K562 (cell line): ENCODE data around the gene PIBF1. TPM values are rescaled to one million over a fixed set of nuclear protein-coding genes. Genes with fewer than 3 reads are reported as not detected.

Experiments
- ATAC-seq: fragments of 200-7000 bp; cut with Tn5 transposase; 3 replicates; pipeline ENCODE4 v1.9.1; 2020; ENCODE audit warnings: moderate library complexity
- BruUV-seq: library from RNA; stranded (reverse); fragments of 400-500 nt; replicated peaks from 2 replicates; lab custom pipeline; 2021; lab: Mats Ljungman, UMichigan
- CTCF ChIA-PET: fragments of 300-600 bp; formaldehyde crosslinking; extraction: SDS; loops from one replicate; lab custom pipeline; 2021; ENCODE audit warnings: low intra/inter-chr PET ratio; lab: Yijun Ruan, JAX
- POLR2A ChIA-PET: fragments of 300-600, 350-650 bp; sonication (Branson Sonifier 250); formaldehyde crosslinking; extraction: SDS; loops from one replicate; lab custom pipeline; 2021; ENCODE audit warnings: antibody characterized with exemption, inconsistent platforms; lab: Yijun Ruan, JAX
- DNase-seq, 4 experiments: peaks; one replicate each; pipeline versions ENCODE4 v3.0.0 to v3.0.0-alpha.2; 2011 to 2018; ENCODE audit warnings: low spot score in 3 of 4, mixed read lengths in 3 of 4; ENCODE audit errors: extremely low read depth in 1 of 4
- FAIRE-seq: peaks from 2 replicates; lab custom pipeline; 2011; peaks lifted over from hg19 to GRCh38; lab: Jason Lieb, UNC
- H2AFZ ChIP-seq: 2 replicates; pipeline ENCODE4 v1.6.0; 2011; ENCODE audit warnings: low read depth, low read length, control low read depth, inconsistent platforms
- H3K27ac ChIP-seq: fragments of 200-600 bp; 3 replicates; pipeline ENCODE4 v1.8.0; 2011; ENCODE audit warnings: low read depth, mild to moderate bottlenecking, control low read depth, inconsistent platforms, low read length, moderate library complexity, mixed read lengths; ENCODE audit errors: extremely low read depth
- H3K27me3 ChIP-seq, 2 experiments: fragments of 300-600 bp in 1 of 2; 2 replicates in 1 of 2; 3 replicates in 1 of 2; pipeline versions ENCODE4 v1.6.0 to v1.8.0; 2011; ENCODE audit warnings: inconsistent platforms in 2 of 2, low read length in 2 of 2, mild to moderate bottlenecking in 1 of 2, mixed read lengths in 1 of 2, moderate library complexity in 1 of 2; ENCODE audit not compliant: control insufficient read depth in 2 of 2, insufficient read depth in 2 of 2
- H3K36me3 ChIP-seq: fragments of 300-600 bp; 3 replicates; pipeline ENCODE4 v1.8.0; 2011; ENCODE audit warnings: mild to moderate bottlenecking, low read length, inconsistent platforms; ENCODE audit not compliant: control insufficient read depth, insufficient read depth
- H3K4me1 ChIP-seq, 2 experiments: fragments of 200-600 bp in 1 of 2; replicated peaks in 1 of 2; 2 replicates in 1 of 2; 3 replicates in 1 of 2; pipeline versions ENCODE4 v1.5.1 to v1.8.0; 2011; ENCODE audit warnings: inconsistent platforms in 2 of 2, low read length in 2 of 2, mild to moderate bottlenecking in 1 of 2, mixed read lengths in 1 of 2, moderate library complexity in 1 of 2; ENCODE audit not compliant: control insufficient read depth in 2 of 2, insufficient read depth in 2 of 2
- H3K4me2 ChIP-seq: 2 replicates; pipeline ENCODE4 v1.6.1; 2011; ENCODE audit warnings: low read length, control low read depth, inconsistent platforms, mixed read lengths; ENCODE audit not compliant: insufficient read depth
- H3K4me3 ChIP-seq: fragments of 200-600 bp; sonication (generic), shearing (Covaris generic); 2 replicates; pipeline ENCODE4 v1.5.1; 2016; ENCODE audit warnings: control low read depth, inconsistent platforms
- H3K79me2 ChIP-seq: fragments of 200-600 bp; 3 replicates; pipeline ENCODE4 v1.8.0; 2011; ENCODE audit warnings: low read length, inconsistent platforms; ENCODE audit not compliant: control insufficient read depth, insufficient read depth
- H3K9ac ChIP-seq, 2 experiments: 2 replicates each; pipeline versions ENCODE4 v1.6.0 to v1.6.1; 2011; ENCODE audit warnings: low read depth in 2 of 2, low read length in 2 of 2, control low read depth in 1 of 2, inconsistent platforms in 1 of 2, mild to moderate bottlenecking in 1 of 2, mixed read lengths in 1 of 2; ENCODE audit not compliant: insufficient read depth in 1 of 2
- H3K9me1 ChIP-seq: one replicate; pipeline ENCODE4 v1.6.0; 2011; ENCODE audit warnings: inconsistent platforms, mild to moderate bottlenecking, low read length, moderate library complexity; ENCODE audit not compliant: control insufficient read depth, insufficient read depth
- H3K9me3 ChIP-seq: replicated peaks from 2 replicates; pipeline ENCODE4 v1.5.1; 2011; ENCODE audit warnings: low read depth, low read length, inconsistent platforms; ENCODE audit not compliant: control insufficient read depth, insufficient read depth
- H4K20me1 ChIP-seq: replicated peaks from 2 replicates; pipeline ENCODE4 v1.6.1; 2011; ENCODE audit warnings: low read length, inconsistent platforms, mixed read lengths; ENCODE audit not compliant: control insufficient read depth, insufficient read depth
- DIDO1 ChIP-seq: fragments of 450-650 bp; IDR thresholded peaks from 2 replicates; pipeline ENCODE4 v1.6.1; 2016; ENCODE audit warnings: low read depth, missing biosample characterization, missing genetic modification characterization
- GTF2A2 ChIP-seq: IDR thresholded peaks from 2 replicates; pipeline ENCODE4 v1.6.1; 2016; ENCODE audit warnings: mild to moderate bottlenecking, missing genetic modification characterization, missing compliant biosample characterization
- JUN ChIP-seq, 2 experiments: sonication (generic) in 1 of 2; formaldehyde crosslinking in 1 of 2; IDR thresholded peaks; 2 replicates each; pipeline versions ENCODE4 v1.6.1 to v1.8.0; 2012 to 2022; ENCODE audit warnings: borderline replicate concordance in 2 of 2, mild to moderate bottlenecking in 2 of 2, improper control_type of control experiment in 1 of 2, low read depth in 1 of 2, low read length in 1 of 2, missing genetic modification reagents in 1 of 2
- MYBL2 ChIP-seq, 2 experiments: fragments of 450-650 bp in 1 of 2; sonication (generic) in 1 of 2; formaldehyde crosslinking in 1 of 2; IDR thresholded peaks; 2 replicates each; pipeline versions ENCODE4 v1.6.1 to v1.8.1; 2017 to 2022; ENCODE audit warnings: borderline replicate concordance in 1 of 2, inconsistent platforms in 1 of 2, low read depth in 1 of 2, mild to moderate bottlenecking in 1 of 2, missing genetic modification reagents in 1 of 2, moderate library complexity in 1 of 2
- MYNN ChIP-seq, 2 experiments: sonication (generic); formaldehyde crosslinking in 1 of 2; IDR thresholded peaks; 2 replicates each; pipeline versions ENCODE4 v1.5.0 to v1.6.1; 2016 to 2020; ENCODE audit warnings: antibody characterized with exemption in 1 of 2, missing genetic modification reagents in 1 of 2
- PRMT5 ChIP-seq: sonication (generic); formaldehyde crosslinking; IDR thresholded peaks from 2 replicates; pipeline ENCODE4 v1.5.0; 2020; ENCODE audit warnings: missing genetic modification reagents
- RAD21 ChIP-seq, 2 experiments: fragments of 250-450 bp in 1 of 2; fragments of 450-650 bp in 1 of 2; sonication (Bioruptor Pico) in 1 of 2; formaldehyde crosslinking in 1 of 2; IDR thresholded peaks in 1 of 2; conservative IDR thresholded peaks in 1 of 2; 2 replicates each; pipeline versions ENCODE4 v1.4.0 to v1.8.0; 2020 to 2022; ENCODE audit warnings: mild to moderate bottlenecking in 2 of 2, moderate library complexity in 1 of 2
- RERE ChIP-seq: sonication (generic); formaldehyde crosslinking; IDR thresholded peaks from 2 replicates; pipeline ENCODE4 v1.8.0; 2023; ENCODE audit warnings: missing genetic modification reagents, mild to moderate bottlenecking, borderline replicate concordance
- RFX1 ChIP-seq: fragments of 450-650 bp; IDR thresholded peaks from 2 replicates; pipeline ENCODE4 v1.6.1; 2016; ENCODE audit warnings: mild to moderate bottlenecking, moderate library complexity
- SRSF9 ChIP-seq: fragments of 200-400 bp; formaldehyde crosslinking; IDR thresholded peaks from 2 replicates; pipeline ENCODE4 v1.6.1; 2017; ENCODE audit warnings: low read depth, low read length, borderline replicate concordance
- TFAP4 ChIP-seq: sonication (generic); formaldehyde crosslinking; IDR thresholded peaks from 2 replicates; pipeline ENCODE4 v1.8.0; 2022; ENCODE audit warnings: missing genetic modification reagents, mild to moderate bottlenecking, moderate library complexity, borderline replicate concordance
- TRIM28 ChIP-seq: fragments of 450-650 bp; IDR thresholded peaks from 2 replicates; pipeline ENCODE4 v1.6.1; 2017
- ZNF253 ChIP-seq: fragments of 250-450 bp; sonication (Bioruptor Pico); conservative IDR thresholded peaks from 2 replicates; pipeline ENCODE4 v1.6.1; 2021; ENCODE audit warnings: mild to moderate bottlenecking
- ZNF445 ChIP-seq: fragments of 250-450 bp; sonication (Bioruptor Pico); IDR thresholded peaks from 2 replicates; pipeline ENCODE4 v1.4.0; 2020; ENCODE audit warnings: low read depth, mild to moderate bottlenecking, moderate library complexity
- WGBS: fragments of 100-300 bp; shearing (Covaris generic); methylation state at CpG from one replicate; pipeline ENCODE4 v1.1.6; 2016; ENCODE audit warnings: low coverage, mixed read lengths; ENCODE audit not compliant: insufficient coverage; ENCODE audit errors: missing lambda C conversion rate; 5-methylcytosine and 5-hydroxymethylcytosine counted together
- in situ Hi-C: fragments of 300-500 bp; cut with MboI; formaldehyde crosslinking; loops from 4 replicates; pipeline ENCODE4 v1.15.0; 2018; ENCODE audit warnings: inconsistent platforms, mixed read lengths
- intact Hi-C: fragments of 100-400 bp; cut with micrococcal nuclease; formaldehyde crosslinking; loops from 2 replicates; pipeline ENCODE4 v1.14.2; 2022
- polyA plus RNA-seq, 8 experiments: library from polyadenylated mRNA; depleted of rRNA in 4 of 8; stranded (reverse) in 5 of 8; unstranded in 3 of 8; fragments of >200 nt; fragmentation: Nextera tagmentation in 2 of 8; fragmentation: Illumina TruSeq in 1 of 8; extraction: Ambion mirVana in 2 of 8; extraction: Trizol in 1 of 8; gene quantifications; 2 replicates each; pipeline versions ENCODE4 v1.2.1 to v1.2.3, GENCODE V29; 2011 to 2014; ENCODE audit warnings: inconsistent platforms in 1 of 8, missing spikeins in 1 of 8
- total RNA-seq, 7 experiments: library from RNA; depleted of rRNA in 6 of 7; stranded (reverse); fragments of >200 nt in 6 of 7; fragmentation: Illumina TruSeq in 2 of 7; extraction: Trizol in 2 of 7; gene quantifications; 2 replicates each; pipeline versions ENCODE4 v1.2.1 to v1.2.3, GENCODE V29; 2011 to 2021; ENCODE audit warnings: low replicate concordance in 1 of 7

Gene PIBF1
- total and polyA plus RNA-seq, 9 of the 15 experiments (the other 6 are each of a cell fraction or from before 2014, with no cell fraction given), result 9.1 to 28.8 (median 14.7) TPM

DNA sequence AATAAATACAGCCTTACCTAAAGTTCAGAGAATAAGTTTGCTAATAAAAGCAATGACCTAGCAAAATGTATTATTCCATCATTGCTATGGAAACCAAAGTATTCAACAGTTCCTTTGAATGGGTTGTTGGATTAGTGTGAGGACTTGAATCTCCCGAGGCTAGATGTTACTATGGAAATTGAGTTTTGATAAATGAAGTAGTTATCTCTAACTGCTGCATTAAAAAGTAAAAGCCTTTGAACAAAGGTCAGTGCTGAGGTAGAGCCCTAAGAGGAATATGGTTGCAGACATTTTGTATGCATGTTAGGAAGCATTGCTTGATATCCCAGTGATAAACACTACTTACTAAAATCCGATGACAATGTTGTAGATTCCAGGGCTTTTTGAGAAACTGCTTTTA is 283.1 kb downstream of the PIBF1 start:
- FAIRE-seq (no peak), ATAC-seq (no peak), DNase-seq (no peak)
- H3K36me3 ChIP-seq, result no peaks in the 10 kb centered on the region
- peaks cover 0 to 5% of the 10 kb centered on the region in 2 experiments; a peak in 1 of 5 replicates for H3K27me3 ChIP-seq
- H2AFZ ChIP-seq, result no peak overlapping the region
- ChIA-PET POLR2A (no interaction called here), CTCF (no interaction called here)
- no peaks in the 10 kb centered on the region; a peak in 1 of 5 replicates for H3K4me1 ChIP-seq
- H3K27ac ChIP-seq, result no peak overlapping the region
- H3K79me2 ChIP-seq, result no peaks in the 10 kb centered on the region
- H3K9me1 ChIP-seq, result no peaks in the 10 kb centered on the region
- WGBS, result 13% methylated on average over 2 of the region's 2 CpGs
- no peak overlapping the region for H3K4me3 ChIP-seq
- intact Hi-C loops (no loop called here), in situ Hi-C loops (no loop called here)
- H3K9ac ChIP-seq, result no peak overlapping the region
- no peak overlapping the region for H3K4me2 ChIP-seq
- H4K20me1 ChIP-seq, result no peaks in the 10 kb centered on the region
- no TSS peak for BruUV-seq
- H3K9me3 ChIP-seq, result no peaks in the 10 kb centered on the region; the same call in 1 of the 2 replicates
- TF ChIP-seq PRMT5 (no peak), MYNN (IDR thresholded peaks at IDR 0.05) (no peak), MYNN (CRISPR knock-in tag; IDR thresholded peaks at IDR 0.05) (no peak), RERE (CRISPR knock-in tag) (no peak), TRIM28 (no peak), RFX1 (no peak), ZNF253 (no peak), ZNF445 (CRISPR knock-in tag) (no peak), JUN (IDR thresholded peaks at IDR 0.05; ENCODE audit: borderline replicate concordance, low read depth, low read length) (no peak), JUN (CRISPR knock-in tag; IDR thresholded peaks at IDR 0.05; ENCODE audit: borderline replicate concordance) (no peak), TFAP4 (CRISPR knock-in tag) (no peak), SRSF9 (no peak), GTF2A2 (no peak), MYBL2 (IDR thresholded peaks at IDR 0.05; ENCODE audit: low read depth) (no peak), MYBL2 (CRISPR knock-in tag; IDR thresholded peaks at IDR 0.05; ENCODE audit: borderline replicate concordance) (no peak), RAD21 (CRISPR knock-in tag; conservative IDR thresholded peaks at IDR 0.05 in 1 of 2, IDR thresholded peaks at IDR 0.05 in 1 of 2) (no peak), DIDO1 (tag) (no peak)
